ENCODE measurements around the gene PTPRD. TPM values are rescaled to one million over a fixed set of nuclear protein-coding genes. Genes with fewer than 3 reads are reported as not detected.

Gene PTPRD
- total RNA-seq, 1 experiment from 2014 or later, result 0.02 TPM

DNA sequence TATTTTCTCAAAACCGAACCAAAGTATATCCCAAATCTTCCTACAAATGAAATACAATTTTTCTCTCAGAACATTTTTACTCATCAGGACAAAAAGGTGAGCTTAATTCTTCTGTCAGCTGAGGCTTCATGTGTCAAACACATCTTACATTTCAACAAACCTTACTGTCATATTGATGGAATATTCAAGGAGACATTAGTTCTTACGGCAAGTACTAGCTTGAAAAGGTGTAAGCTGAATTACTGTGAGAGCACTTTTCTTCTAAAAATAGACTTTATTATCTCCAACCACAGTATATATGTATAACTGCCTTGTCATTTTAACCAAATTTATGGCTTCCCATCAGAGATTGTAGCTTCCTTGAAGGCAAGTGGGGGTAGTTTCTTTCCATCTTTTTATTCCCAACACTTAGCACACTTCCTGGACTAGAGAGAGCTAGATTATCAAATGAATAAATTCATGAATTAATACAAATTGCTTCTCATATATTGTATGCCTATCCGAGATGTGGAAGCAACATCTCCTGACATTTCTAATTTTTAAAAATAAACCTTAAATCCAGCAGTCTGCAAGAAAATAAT, 1990.5 kb downstream of the PTPRD start:
- H3K9me2 ChIP-seq (ENCODE audit: insufficient read depth), result no peaks in the 10 kb centered on the region
- H3K4me3 ChIP-seq (replicated peaks in 1 of 2; ENCODE audit: low read depth in 1 of 2, low read length in 2 of 2), result no peak overlapping the region
- no peak for DNase-seq (ENCODE audit: low read depth, low spot score)
- H3K9me3 ChIP-seq (ENCODE audit: control insufficient read depth in 1 of 2, insufficient read depth in 1 of 2, low read depth in 1 of 2, low read length in 2 of 2), result peaks cover 3 to 32% of the 10 kb centered on the region in 2 experiments; a peak in 2 of 4 replicates
- H3K36me3 ChIP-seq (ENCODE audit: control insufficient read depth in 1 of 2, insufficient read depth in 2 of 2, low read length in 2 of 2), result no peaks in the 10 kb centered on the region
- H4K20me1 ChIP-seq (ENCODE audit: insufficient read depth), result no peaks in the 10 kb centered on the region
- CTCF ChIA-PET, result no interaction called here
- no peak for TF ChIP-seq ZFX (IDR thresholded peaks at IDR 0.05)
- no peak for TF ChIP-seq POLR2AphosphoS5 (IDR thresholded peaks at IDR 0.05; ENCODE audit: low read depth, low read length)
- TF ChIP-seq EZH2 (IDR thresholded peaks at IDR 0.05), result no peak
- no TSS peak for BruUV-seq (replicated peaks)
- ATAC-seq, result no peak
- H3K27me3 ChIP-seq (ENCODE audit: insufficient read depth, low read length), result no peaks in the 10 kb centered on the region
- H3K27ac ChIP-seq (ENCODE audit: low read depth, low read length), result no peak overlapping the region
- POLR2A ChIA-PET, result no interaction called here
- H2AFZ ChIP-seq (ENCODE audit: low read depth, low read length, poor library complexity, severe bottlenecking), result no peak overlapping the region
- H3K79me2 ChIP-seq (ENCODE audit: insufficient read depth, low read length), result no peaks in the 10 kb centered on the region
- RAD21 ChIA-PET (ENCODE audit: low non-redundant PET in 1 of 2, low total read pairs in 2 of 2, uncharacterized antibody in 2 of 2, unreplicated experiment in 2 of 2), result no interaction called here
- no peak overlapping the region for H3K4me2 ChIP-seq (ENCODE audit: low read length)
- intact Hi-C loops (cut with micrococcal nuclease), result no loop called here
- H3K4me1 ChIP-seq (ENCODE audit: control insufficient read depth in 1 of 2, insufficient read depth in 2 of 2, low read length in 2 of 2), result no peaks in the 10 kb centered on the region
- no peak overlapping the region for H3K9ac ChIP-seq (ENCODE audit: low read length)

DNA sequence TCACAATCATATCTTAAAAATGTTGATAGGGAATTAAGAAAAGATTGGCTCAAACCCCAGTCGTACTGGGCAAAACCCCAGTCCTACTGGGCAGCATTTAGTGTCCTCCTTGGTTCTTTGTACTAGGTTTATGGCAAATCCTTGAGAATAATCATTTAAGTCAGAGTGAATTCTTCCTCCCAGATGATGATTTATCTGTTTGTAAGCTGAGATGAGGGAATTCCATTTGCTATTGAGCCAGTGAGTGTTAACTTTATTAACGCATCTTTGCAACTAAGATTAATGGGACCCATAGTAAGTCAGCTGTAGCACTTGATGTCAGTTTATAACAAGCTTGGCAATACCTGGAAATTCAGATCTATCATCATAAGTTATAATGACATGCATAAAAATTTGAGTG, 1991.4 kb downstream of the PTPRD start:
- CTCF ChIA-PET, result no interaction called here
- TF ChIP-seq ELF1 (IDR thresholded peaks at IDR 0.05; ENCODE audit: borderline replicate concordance, low read depth), result no peak
- no peak for TF ChIP-seq FOSL1 (IDR thresholded peaks at IDR 0.05; ENCODE audit: low read depth)
- TF ChIP-seq, protein P1, sequence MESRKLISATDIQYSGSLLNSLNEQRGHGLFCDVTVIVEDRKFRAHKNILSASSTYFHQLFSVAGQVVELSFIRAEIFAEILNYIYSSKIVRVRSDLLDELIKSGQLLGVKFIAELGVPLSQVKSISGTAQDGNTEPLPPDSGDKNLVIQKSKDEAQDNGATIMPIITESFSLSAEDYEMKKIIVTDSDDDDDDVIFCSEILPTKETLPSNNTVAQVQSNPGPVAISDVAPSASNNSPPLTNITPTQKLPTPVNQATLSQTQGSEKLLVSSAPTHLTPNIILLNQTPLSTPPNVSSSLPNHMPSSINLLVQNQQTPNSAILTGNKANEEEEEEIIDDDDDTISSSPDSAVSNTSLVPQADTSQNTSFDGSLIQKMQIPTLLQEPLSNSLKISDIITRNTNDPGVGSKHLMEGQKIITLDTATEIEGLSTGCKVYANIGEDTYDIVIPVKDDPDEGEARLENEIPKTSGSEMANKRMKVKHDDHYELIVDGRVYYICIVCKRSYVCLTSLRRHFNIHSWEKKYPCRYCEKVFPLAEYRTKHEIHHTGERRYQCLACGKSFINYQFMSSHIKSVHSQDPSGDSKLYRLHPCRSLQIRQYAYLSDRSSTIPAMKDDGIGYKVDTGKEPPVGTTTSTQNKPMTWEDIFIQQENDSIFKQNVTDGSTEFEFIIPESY (IDR thresholded peaks at IDR 0.05; ENCODE audit: extremely low read depth, insufficient replicate concordance, low read length), result no peak
- TF ChIP-seq, protein P2, sequence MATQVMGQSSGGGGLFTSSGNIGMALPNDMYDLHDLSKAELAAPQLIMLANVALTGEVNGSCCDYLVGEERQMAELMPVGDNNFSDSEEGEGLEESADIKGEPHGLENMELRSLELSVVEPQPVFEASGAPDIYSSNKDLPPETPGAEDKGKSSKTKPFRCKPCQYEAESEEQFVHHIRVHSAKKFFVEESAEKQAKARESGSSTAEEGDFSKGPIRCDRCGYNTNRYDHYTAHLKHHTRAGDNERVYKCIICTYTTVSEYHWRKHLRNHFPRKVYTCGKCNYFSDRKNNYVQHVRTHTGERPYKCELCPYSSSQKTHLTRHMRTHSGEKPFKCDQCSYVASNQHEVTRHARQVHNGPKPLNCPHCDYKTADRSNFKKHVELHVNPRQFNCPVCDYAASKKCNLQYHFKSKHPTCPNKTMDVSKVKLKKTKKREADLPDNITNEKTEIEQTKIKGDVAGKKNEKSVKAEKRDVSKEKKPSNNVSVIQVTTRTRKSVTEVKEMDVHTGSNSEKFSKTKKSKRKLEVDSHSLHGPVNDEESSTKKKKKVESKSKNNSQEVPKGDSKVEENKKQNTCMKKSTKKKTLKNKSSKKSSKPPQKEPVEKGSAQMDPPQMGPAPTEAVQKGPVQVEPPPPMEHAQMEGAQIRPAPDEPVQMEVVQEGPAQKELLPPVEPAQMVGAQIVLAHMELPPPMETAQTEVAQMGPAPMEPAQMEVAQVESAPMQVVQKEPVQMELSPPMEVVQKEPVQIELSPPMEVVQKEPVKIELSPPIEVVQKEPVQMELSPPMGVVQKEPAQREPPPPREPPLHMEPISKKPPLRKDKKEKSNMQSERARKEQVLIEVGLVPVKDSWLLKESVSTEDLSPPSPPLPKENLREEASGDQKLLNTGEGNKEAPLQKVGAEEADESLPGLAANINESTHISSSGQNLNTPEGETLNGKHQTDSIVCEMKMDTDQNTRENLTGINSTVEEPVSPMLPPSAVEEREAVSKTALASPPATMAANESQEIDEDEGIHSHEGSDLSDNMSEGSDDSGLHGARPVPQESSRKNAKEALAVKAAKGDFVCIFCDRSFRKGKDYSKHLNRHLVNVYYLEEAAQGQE (IDR thresholded peaks at IDR 0.05; ENCODE audit: low read depth), result no peak
- TF ChIP-seq EGR1 (IDR thresholded peaks at IDR 0.05; ENCODE audit: low read depth), result no peak
- no peak for TF ChIP-seq SIN3A (IDR thresholded peaks at IDR 0.05; ENCODE audit: low read depth)
- no peak for TF ChIP-seq SRF (IDR thresholded peaks at IDR 0.05; ENCODE audit: low read depth)
- no peak for TF ChIP-seq RAD21 (IDR thresholded peaks at IDR 0.05; ENCODE audit: low read depth)
- no peak for TF ChIP-seq POLR2A (IDR thresholded peaks at IDR 0.05; ENCODE audit: borderline replicate concordance, extremely low read depth, insufficient read depth, insufficient read length)
- TF ChIP-seq JUND (IDR thresholded peaks at IDR 0.05), result no peak
- TF ChIP-seq ZNF274 (IDR thresholded peaks at IDR 0.05; ENCODE audit: low read depth, low read length), result no peak
- TF ChIP-seq, protein P3, sequence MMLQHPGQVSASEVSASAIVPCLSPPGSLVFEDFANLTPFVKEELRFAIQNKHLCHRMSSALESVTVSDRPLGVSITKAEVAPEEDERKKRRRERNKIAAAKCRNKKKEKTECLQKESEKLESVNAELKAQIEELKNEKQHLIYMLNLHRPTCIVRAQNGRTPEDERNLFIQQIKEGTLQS (IDR thresholded peaks at IDR 0.05), result no peak
- no peak for TF ChIP-seq EZH2phosphoT487 (IDR thresholded peaks at IDR 0.05; ENCODE audit: borderline replicate concordance)
- TF ChIP-seq, protein P4, sequence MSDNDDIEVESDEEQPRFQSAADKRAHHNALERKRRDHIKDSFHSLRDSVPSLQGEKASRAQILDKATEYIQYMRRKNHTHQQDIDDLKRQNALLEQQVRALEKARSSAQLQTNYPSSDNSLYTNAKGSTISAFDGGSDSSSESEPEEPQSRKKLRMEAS (IDR thresholded peaks at IDR 0.05), result no peak
- no peak for TF ChIP-seq EZH2 (IDR thresholded peaks at IDR 0.05)

More for the DNA sequence above, 1991.4 kb downstream of the PTPRD start:
- POLR2A ChIA-PET, result no interaction called here
- no peak overlapping the region for H3K9ac ChIP-seq (ENCODE audit: low read length)
- intact Hi-C loops (cut with micrococcal nuclease), result no loop called here
- no peaks in the 10 kb centered on the region for H4K20me1 ChIP-seq (ENCODE audit: insufficient read depth)
- H3K4me2 ChIP-seq (ENCODE audit: low read length), result no peak overlapping the region
- H3K27ac ChIP-seq (ENCODE audit: low read depth, low read length), result no peak overlapping the region
- no peak overlapping the region for H2AFZ ChIP-seq (ENCODE audit: low read depth, low read length, poor library complexity, severe bottlenecking)
- peaks cover 0 to 28% of the 10 kb centered on the region in 2 experiments; a peak in 2 of 4 replicates for H3K9me3 ChIP-seq (ENCODE audit: control insufficient read depth in 1 of 2, insufficient read depth in 1 of 2, low read depth in 1 of 2, low read length in 2 of 2)
- no TSS peak for BruUV-seq (replicated peaks)
- H3K9me2 ChIP-seq (ENCODE audit: insufficient read depth), result no peaks in the 10 kb centered on the region
- RAD21 ChIA-PET (ENCODE audit: low non-redundant PET in 1 of 2, low total read pairs in 2 of 2, uncharacterized antibody in 2 of 2, unreplicated experiment in 2 of 2), result no interaction called here
- no peaks in the 10 kb centered on the region for H3K4me1 ChIP-seq (ENCODE audit: control insufficient read depth in 1 of 2, insufficient read depth in 2 of 2, low read length in 2 of 2)
- DNase-seq (ENCODE audit: low read depth, low spot score) (no peak), ATAC-seq (no peak)
- H3K27me3 ChIP-seq (ENCODE audit: insufficient read depth, low read length), result no peaks in the 10 kb centered on the region
- no peaks in the 10 kb centered on the region for H3K79me2 ChIP-seq (ENCODE audit: insufficient read depth, low read length)
- H3K36me3 ChIP-seq (ENCODE audit: control insufficient read depth in 1 of 2, insufficient read depth in 2 of 2, low read length in 2 of 2), result no peaks in the 10 kb centered on the region
- no peak overlapping the region for H3K4me3 ChIP-seq (replicated peaks in 1 of 2; ENCODE audit: low read depth in 1 of 2, low read length in 2 of 2)
